ENCODE data around the gene MACIR. TPM values are rescaled to one million over a fixed set of nuclear protein-coding genes. Genes with fewer than 3 reads are reported as not detected.
A peak's percentile ranks its signal among the peaks of the same experiment; 100 is the strongest.

Gene MACIR
- total RNA-seq, 1 donor from 2014 or later = 10.8 TPM

DNA sequence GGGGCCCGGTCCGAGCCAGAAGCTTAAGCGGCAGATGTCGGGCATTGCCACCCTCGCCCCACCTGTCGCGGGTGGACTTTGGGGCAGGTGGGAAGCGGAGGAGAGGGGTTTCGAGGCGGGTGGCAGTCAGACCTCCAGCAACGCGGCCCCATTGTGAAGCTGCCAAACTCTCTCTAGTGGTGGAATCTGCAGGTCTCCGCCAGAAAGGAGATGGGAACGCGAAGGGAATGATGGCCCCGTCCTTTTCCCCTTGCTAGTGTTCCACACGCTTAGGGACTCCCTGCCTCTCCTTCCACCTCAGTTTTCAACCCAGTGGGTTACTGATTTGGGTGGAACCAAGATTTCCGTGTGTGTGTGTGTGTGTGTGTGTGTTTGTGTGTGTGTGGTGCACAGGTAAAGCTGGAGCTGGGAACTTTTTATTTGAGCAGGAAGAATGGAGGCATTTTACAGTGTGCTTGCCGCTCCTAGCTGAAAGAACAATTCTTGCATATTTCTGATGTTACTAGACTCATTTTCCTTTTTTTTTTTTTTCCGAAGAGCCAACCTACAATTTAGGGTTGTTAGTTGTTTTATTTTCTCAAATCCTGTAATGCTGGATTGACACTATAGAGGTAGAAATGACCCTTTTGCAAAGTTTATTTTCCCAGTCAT lies 1.3 kb downstream of the MACIR start:
- peak overlapping the region; percentile 81 for H3K4me3 ChIP-seq (ENCODE audit: low read depth, low read length)
- DNase-seq (ENCODE audit: low read depth) = no peak
- TF ChIP-seq, protein P1, sequence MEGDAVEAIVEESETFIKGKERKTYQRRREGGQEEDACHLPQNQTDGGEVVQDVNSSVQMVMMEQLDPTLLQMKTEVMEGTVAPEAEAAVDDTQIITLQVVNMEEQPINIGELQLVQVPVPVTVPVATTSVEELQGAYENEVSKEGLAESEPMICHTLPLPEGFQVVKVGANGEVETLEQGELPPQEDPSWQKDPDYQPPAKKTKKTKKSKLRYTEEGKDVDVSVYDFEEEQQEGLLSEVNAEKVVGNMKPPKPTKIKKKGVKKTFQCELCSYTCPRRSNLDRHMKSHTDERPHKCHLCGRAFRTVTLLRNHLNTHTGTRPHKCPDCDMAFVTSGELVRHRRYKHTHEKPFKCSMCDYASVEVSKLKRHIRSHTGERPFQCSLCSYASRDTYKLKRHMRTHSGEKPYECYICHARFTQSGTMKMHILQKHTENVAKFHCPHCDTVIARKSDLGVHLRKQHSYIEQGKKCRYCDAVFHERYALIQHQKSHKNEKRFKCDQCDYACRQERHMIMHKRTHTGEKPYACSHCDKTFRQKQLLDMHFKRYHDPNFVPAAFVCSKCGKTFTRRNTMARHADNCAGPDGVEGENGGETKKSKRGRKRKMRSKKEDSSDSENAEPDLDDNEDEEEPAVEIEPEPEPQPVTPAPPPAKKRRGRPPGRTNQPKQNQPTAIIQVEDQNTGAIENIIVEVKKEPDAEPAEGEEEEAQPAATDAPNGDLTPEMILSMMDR (conservative IDR thresholded peaks at IDR 0.05; ENCODE audit: low read depth, low read length) = no peak

DNA sequence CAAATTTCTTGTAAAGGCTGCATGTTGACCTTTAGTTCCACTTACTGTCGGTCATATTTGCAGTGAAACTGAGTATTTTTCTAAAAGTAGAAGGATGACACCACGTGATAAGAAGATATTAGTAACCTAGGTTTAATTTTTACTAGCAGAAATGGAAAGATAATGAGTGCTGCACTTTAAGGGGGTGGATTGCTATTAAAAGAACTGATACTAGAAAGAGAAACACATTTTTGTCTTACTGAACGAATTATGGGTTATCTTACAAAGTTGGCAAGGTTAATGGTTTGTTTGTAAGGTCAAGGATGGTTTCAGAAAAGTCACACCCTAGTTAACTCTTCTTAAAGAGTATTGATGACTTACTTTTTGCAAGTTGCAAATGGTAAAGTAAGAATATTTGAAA lies 2.4 kb downstream of the MACIR start:
- no peak overlapping the region for H3K4me3 ChIP-seq (ENCODE audit: low read depth, low read length)
- TF ChIP-seq, protein P1 (conservative IDR thresholded peaks at IDR 0.05; ENCODE audit: low read depth, low read length) = no peak
- no peak for DNase-seq (ENCODE audit: low read depth)

GRCh38 chr5:103262422-103262871 lies 3.9 kb downstream of the MACIR start:
- no peak for DNase-seq (ENCODE audit: low read depth)
- H3K4me3 ChIP-seq (ENCODE audit: low read depth, low read length) = no peak overlapping the region
- TF ChIP-seq, protein P1 (conservative IDR thresholded peaks at IDR 0.05; ENCODE audit: low read depth, low read length) = no peak

DNA sequence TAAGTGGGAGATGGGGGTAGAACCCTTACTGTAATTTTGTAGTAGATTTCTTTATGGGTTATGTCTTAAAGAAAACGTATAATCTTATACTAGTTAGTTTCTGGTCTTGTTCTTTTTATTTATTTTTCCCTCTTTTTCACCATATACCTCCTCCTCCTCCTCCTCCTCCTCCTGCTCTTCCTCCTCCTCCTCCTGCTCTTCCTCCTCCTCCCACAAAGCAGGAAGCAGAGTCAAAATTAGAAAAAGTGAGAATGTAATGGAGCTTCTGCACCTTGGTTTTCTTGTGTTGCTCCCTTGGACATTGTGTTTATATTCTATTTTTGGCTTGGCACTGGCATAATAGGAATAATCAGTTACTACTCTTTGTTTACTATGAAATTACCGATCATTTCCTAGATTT lies 4.5 kb downstream of the MACIR start:
- TF ChIP-seq, protein P1 (conservative IDR thresholded peaks at IDR 0.05; ENCODE audit: low read depth, low read length) = no peak
- no peak overlapping the region for H3K4me3 ChIP-seq (ENCODE audit: low read depth, low read length)
- no peak for DNase-seq (ENCODE audit: low read depth)

GRCh38 chr5:103264508-103264907 lies 5.9 kb downstream of the MACIR start:
- TF ChIP-seq, protein P1 (conservative IDR thresholded peaks at IDR 0.05; ENCODE audit: low read depth, low read length) = no peak
- no peak for DNase-seq (ENCODE audit: low read depth)
- H3K4me3 ChIP-seq (ENCODE audit: low read depth, low read length) = no peak overlapping the region

GRCh38 chr5:103270581-103270980 lies 12.0 kb downstream of the MACIR start:
- no peak overlapping the region for H3K4me3 ChIP-seq (ENCODE audit: low read depth, low read length)
- TF ChIP-seq, protein P1 (conservative IDR thresholded peaks at IDR 0.05; ENCODE audit: low read depth, low read length) = no peak
- DNase-seq (ENCODE audit: low read depth) = no peak
